H1 (cell line): Measurements from ENCODE around the gene SGMS1. TPM values are rescaled to one million over a fixed set of nuclear protein-coding genes. Genes with fewer than 3 reads are reported as not detected.

Source experiments
- CTCF ChIA-PET: fragments of 300-600 bp; sonication (Branson Sonifier 250); formaldehyde crosslinking; loops from one replicate; lab custom pipeline; 2021; ENCODE audit not compliant: partially characterized antibody; lab: Charles Lee
- POLR2A ChIA-PET: fragments of 300-600 bp; sonication (Branson Sonifier 250); formaldehyde crosslinking; loops from one replicate; lab custom pipeline; 2021; ENCODE audit warnings: inconsistent platforms; ENCODE audit not compliant: partially characterized antibody; lab: Charles Lee
- DNase-seq, 2 experiments: peaks; one replicate each; pipeline versions ENCODE4 v3.0.0 to v3.0.0-alpha.2; 2010 to 2022; ENCODE audit warnings: low spot score in 2 of 2, low read depth in 1 of 2, mixed read lengths in 1 of 2
- FAIRE-seq: peaks from 2 replicates; lab custom pipeline; 2011; peaks lifted over from hg19 to GRCh38; lab: Jason Lieb, UNC
- H2AFZ ChIP-seq: 2 replicates; pipeline ENCODE4 v1.8.1; 2012; ENCODE audit warnings: low read length, inconsistent platforms
- H2AK5ac ChIP-seq: 2 replicates; pipeline ENCODE4 v1.6.1; 2013; ENCODE audit warnings: low read depth, low read length
- H2BK120ac ChIP-seq: replicated peaks from 2 replicates; pipeline ENCODE3; 2013; ENCODE audit warnings: low read depth, low read length, inconsistent platforms
- H2BK12ac ChIP-seq: 2 replicates; pipeline ENCODE4 v1.6.1; 2013; ENCODE audit warnings: low read depth, low read length
- H2BK15ac ChIP-seq: 2 replicates; pipeline ENCODE4 v1.6.1; 2013; ENCODE audit warnings: low read length
- H2BK20ac ChIP-seq: 2 replicates; pipeline ENCODE4 v1.6.1; 2013; ENCODE audit warnings: low read length
- H2BK5ac ChIP-seq: 2 replicates; pipeline ENCODE4 v1.6.1; 2013; ENCODE audit warnings: low read depth, low read length
- H3K14ac ChIP-seq: 2 replicates; pipeline ENCODE4 v1.6.1; 2013; ENCODE audit warnings: inconsistent platforms; ENCODE audit not compliant: insufficient read length
- H3K18ac ChIP-seq: 2 replicates; pipeline ENCODE4 v1.6.1; 2013; ENCODE audit warnings: low read length; ENCODE audit errors: extremely low read depth
- H3K23ac ChIP-seq: 2 replicates; pipeline ENCODE4 v1.6.1; 2013; ENCODE audit warnings: inconsistent platforms; ENCODE audit not compliant: insufficient read length
- H3K23me2 ChIP-seq: 2 replicates; pipeline ENCODE4 v1.6.1; 2013; ENCODE audit warnings: low read depth, low read length
- H3K27ac ChIP-seq: 2 replicates; pipeline ENCODE4 v1.6.1; 2011; ENCODE audit warnings: low read depth, low read length, inconsistent platforms
- H3K27me3 ChIP-seq, 4 experiments: replicated peaks in 1 of 4; 1 replicate in 1 of 4; 2 replicates in 3 of 4; pipeline versions ENCODE4 v1.6.1 to v1.8.1; 2011 to 2013; ENCODE audit warnings: low read length in 3 of 4, mild to moderate bottlenecking in 3 of 4, inconsistent platforms in 2 of 4, mixed read lengths in 2 of 4, moderate library complexity in 1 of 4; ENCODE audit not compliant: control insufficient read depth in 3 of 4, insufficient read depth in 3 of 4; ENCODE audit errors: extremely low read depth in 1 of 4
- H3K36me3 ChIP-seq, 4 experiments: 2 replicates each; pipeline versions ENCODE4 v1.6.1 to v1.8.1; 2011 to 2013; ENCODE audit warnings: mild to moderate bottlenecking in 4 of 4, low read length in 3 of 4, moderate library complexity in 2 of 4, control low read depth in 1 of 4, inconsistent platforms in 1 of 4; ENCODE audit not compliant: insufficient read depth in 4 of 4, control insufficient read depth in 2 of 4
- H3K4ac ChIP-seq: replicated peaks from 2 replicates; pipeline ENCODE3; 2013; ENCODE audit warnings: low read length, low read depth, mixed read lengths, inconsistent platforms; ENCODE audit not compliant: insufficient read length
- H3K4me1 ChIP-seq, 4 experiments: replicated peaks in 1 of 4; 1 replicate in 1 of 4; 2 replicates in 3 of 4; pipeline versions ENCODE4 v1.6.1 to v1.8.1; 2011 to 2013; ENCODE audit warnings: low read length in 3 of 4, inconsistent platforms in 2 of 4, mixed read lengths in 1 of 4; ENCODE audit not compliant: insufficient read depth in 4 of 4, control insufficient read depth in 3 of 4
- H3K4me2 ChIP-seq, 2 experiments: 2 replicates each; pipeline versions ENCODE4 v1.6.1 to v1.8.1; 2011 to 2013; ENCODE audit warnings: low read depth in 2 of 2, low read length in 2 of 2, control low read depth in 1 of 2, inconsistent platforms in 1 of 2, mild to moderate bottlenecking in 1 of 2; ENCODE audit not compliant: insufficient read depth in 1 of 2
- H3K4me3 ChIP-seq, 4 experiments: fragments of 200-600, 300-600 bp in 1 of 4; sonication (generic), shearing (Covaris generic), sonication (Bioruptor Twin) in 1 of 4; 2 replicates each; pipeline versions ENCODE4 v1.5.1 to v1.8.1; 2011 to 2016; ENCODE audit warnings: low read length in 4 of 4, low read depth in 3 of 4, control low read depth in 2 of 4, inconsistent platforms in 2 of 4, mild to moderate bottlenecking in 2 of 4, mixed read lengths in 1 of 4, moderate library complexity in 1 of 4; ENCODE audit not compliant: insufficient read depth in 2 of 4; ENCODE audit errors: extremely low read depth in 1 of 4
- H3K56ac ChIP-seq: replicated peaks from 2 replicates; pipeline ENCODE3; 2013; ENCODE audit warnings: low read depth, mild to moderate bottlenecking, mixed read lengths, low read length, inconsistent platforms; ENCODE audit not compliant: insufficient read length
- H3K79me1 ChIP-seq: 2 replicates; pipeline ENCODE4 v1.6.1; 2013; ENCODE audit warnings: low read depth, low read length, control low read depth
- H3K79me2 ChIP-seq, 2 experiments: 2 replicates each; pipeline versions ENCODE4 v1.6.1 to v1.8.1; 2012 to 2013; ENCODE audit warnings: low read length in 2 of 2, mild to moderate bottlenecking in 2 of 2, inconsistent platforms in 1 of 2; ENCODE audit not compliant: insufficient read depth in 2 of 2, control insufficient read depth in 1 of 2
- H3K9ac ChIP-seq, 4 experiments: replicated peaks in 1 of 4; 1 replicate in 1 of 4; 2 replicates in 3 of 4; pipeline versions ENCODE4 v1.6.1 to v1.8.1; 2011 to 2013; ENCODE audit warnings: low read depth in 3 of 4, low read length in 3 of 4, control low read depth in 2 of 4, mild to moderate bottlenecking in 2 of 4, moderate library complexity in 2 of 4, inconsistent platforms in 1 of 4; ENCODE audit errors: extremely low read depth in 1 of 4
- H3K9me3 ChIP-seq, 2 experiments: 2 replicates each; pipeline versions ENCODE4 v1.6.1 to v1.8.1; 2012 to 2013; ENCODE audit warnings: mild to moderate bottlenecking in 2 of 2, moderate library complexity in 2 of 2, control low read depth in 1 of 2, inconsistent platforms in 1 of 2, low read depth in 1 of 2, low read length in 1 of 2, mixed read lengths in 1 of 2; ENCODE audit not compliant: insufficient read depth in 2 of 2
- H4K20me1 ChIP-seq, 2 experiments: replicated peaks in 1 of 2; 2 replicates each; pipeline versions ENCODE3 to v1.8.1; 2011 to 2013; ENCODE audit warnings: inconsistent platforms in 2 of 2, low read length in 2 of 2, mild to moderate bottlenecking in 1 of 2; ENCODE audit not compliant: insufficient read depth in 2 of 2, control insufficient read depth in 1 of 2
- H4K5ac ChIP-seq: 2 replicates; pipeline ENCODE4 v1.6.1; 2013; ENCODE audit warnings: low read length, low read depth, mixed read lengths, inconsistent platforms; ENCODE audit not compliant: insufficient read length
- H4K8ac ChIP-seq: 2 replicates; pipeline ENCODE4 v1.8.0; 2013; ENCODE audit warnings: mild to moderate bottlenecking, moderate library complexity, low read length, inconsistent platforms; ENCODE audit not compliant: insufficient read depth; ENCODE audit errors: extremely low read depth
- H4K91ac ChIP-seq: replicated peaks from 2 replicates; pipeline ENCODE3; 2013; ENCODE audit warnings: low read length, mixed read lengths, inconsistent platforms; ENCODE audit not compliant: insufficient read length
- ASH2L ChIP-seq: fragments of 200-600, 300-600 bp; sonication (generic); IDR thresholded peaks from one replicate; pipeline ENCODE4 v1.7.1; 2017; ENCODE audit warnings: low read length
- CREB1 ChIP-seq: IDR thresholded peaks from 2 replicates; pipeline ENCODE4 v1.6.1; 2012; ENCODE audit warnings: inconsistent platforms
- EGR1 ChIP-seq: IDR thresholded peaks from 2 replicates; pipeline ENCODE4 v1.6.1; 2011; ENCODE audit warnings: low read depth, low read length, borderline replicate concordance
- EZH2 ChIP-seq: fragments of 200-600 bp; sonication (generic); IDR thresholded peaks from 2 replicates; pipeline ENCODE4 v1.7.1; 2012; ENCODE audit warnings: low read depth, mild to moderate bottlenecking, moderate library complexity, low read length, inconsistent platforms; ENCODE audit not compliant: severe bottlenecking
- RXRA ChIP-seq: IDR thresholded peaks from 2 replicates; pipeline ENCODE4 v1.6.1; 2011; ENCODE audit warnings: low read depth, mild to moderate bottlenecking, low read length, moderate library complexity; ENCODE audit not compliant: insufficient read depth
- SIN3A ChIP-seq, 2 experiments: IDR thresholded peaks in 1 of 2; conservative IDR thresholded peaks in 1 of 2; 2 replicates each; pipeline ENCODE4 v1.6.1; 2011 to 2012; ENCODE audit warnings: low read length in 2 of 2, improper control_type of control experiment in 1 of 2, low read depth in 1 of 2, mild to moderate bottlenecking in 1 of 2
- WGBS, 2 experiments: shearing (Covaris generic) in 1 of 2; methylation state at CpG; one replicate each; pipeline versions ENCODE4 v1.1.6 to v1.1.7; 2013 to 2015; ENCODE audit warnings: low lambda C conversion rate in 2 of 2, mixed read lengths in 2 of 2, inconsistent platforms in 1 of 2, low coverage in 1 of 2, missing lambda C conversion rate in 1 of 2; ENCODE audit not compliant: insufficient replicate concordance in 2 of 2, insufficient coverage in 1 of 2, insufficient read length in 1 of 2; ENCODE audit errors: extremely low coverage in 1 of 2, missing lambda C conversion rate in 1 of 2; 5-methylcytosine and 5-hydroxymethylcytosine counted together
- polyA plus RNA-seq, 7 experiments: library from polyadenylated mRNA; depleted of rRNA in 3 of 7; stranded (reverse) in 5 of 7; unstranded in 2 of 7; fragments of >200 nt in 5 of 7; fragments of 200-250 nt in 2 of 7; gene quantifications; 1 replicate in 5 of 7; 2 replicates in 1 of 7; 4 replicates in 1 of 7; pipeline versions ENCODE4 v1.2.1 to v1.2.3, GENCODE V29; 2011 to 2013; ENCODE audit warnings: missing spikeins in 2 of 7, mixed read lengths in 2 of 7
- total RNA-seq: library from RNA; stranded (reverse); fragmentation: NEBNext Ultra II Directional; extraction: Animal tissue kit (Norgen Biotek cat#: 25700); gene quantifications from 2 replicates; pipeline ENCODE4 v1.2.1, GENCODE V29; 2021
- TF ChIP-seq, protein P1 (sequence below): IDR thresholded peaks from 2 replicates; pipeline ENCODE4 v1.6.1; 2012; ENCODE audit warnings: inconsistent platforms

SGMS1 gene
- total and polyA plus RNA-seq, 2 of the 8 experiments (the other 6 are each of a cell fraction or from before 2014, with no cell fraction given) = 6.0 to 15.6 TPM

DNA sequence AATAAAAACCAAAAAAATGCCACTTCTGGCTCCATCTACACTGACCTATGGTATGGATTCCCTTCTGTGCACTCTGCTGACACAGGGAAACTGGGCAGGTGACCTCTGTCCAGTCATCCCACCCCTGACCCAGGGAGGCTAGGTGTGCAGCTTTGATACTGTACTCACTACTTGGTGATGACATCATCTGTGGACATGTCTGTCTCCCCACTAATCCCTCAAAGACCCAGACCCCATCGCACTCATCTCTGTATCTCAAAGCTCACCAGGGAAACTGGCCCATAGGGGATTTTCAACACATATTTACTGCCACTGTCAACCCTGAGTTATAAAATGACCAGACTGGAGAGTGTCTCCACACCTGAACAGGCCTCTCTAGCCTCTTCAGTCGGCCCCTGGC, 10.6 kb downstream of the SGMS1 start:
- Histone ChIP-seq H4K20me1 (peaks cover 2 to 10% of the 10 kb centered on the region in 2 experiments), H2BK5ac (no peak overlapping the region), H3K27ac (no peak overlapping the region), H4K5ac (no peak overlapping the region), H3K23ac (no peak overlapping the region), H3K36me3 (no peaks in the 10 kb centered on the region), H3K79me2 (peaks cover 7 to 97% of the 10 kb centered on the region in 2 experiments), H3K14ac (no peak overlapping the region), H4K8ac (no peak overlapping the region), H3K23me2 (no peaks in the 10 kb centered on the region; the same call in none of the 2 replicates), H2AFZ (no peak overlapping the region), H2BK20ac (no peak overlapping the region), H3K4me2 (no peak overlapping the region), H3K27me3 (no peaks in the 10 kb centered on the region), H3K9me3 (no peaks in the 10 kb centered on the region), H3K4ac (no peak overlapping the region), H3K4me1 (peaks cover 4 to 20% (median 14%) of the 10 kb centered on the region in 4 experiments; a peak in 5 of 7 replicates), H2BK120ac (no peak overlapping the region), H2BK12ac (no peak overlapping the region), H2BK15ac (no peak overlapping the region), H2AK5ac (no peak overlapping the region), H3K4me3 (no peak overlapping the region)
- DNase-seq (no peak), FAIRE-seq (no peak)
- CTCF ChIA-PET = interaction anchor here (0.7 to 4.1 kb wide), 18 partner anchors 8 to 320 kb away, joined by 3 to 30 read pairs (median 4); no protein-coding TSS in a partner anchor
- POLR2A ChIA-PET = interaction anchor here (1.1 to 1.2 kb wide), 2 partner anchors 9 to 17 kb away, joined by 3 read pairs; no protein-coding TSS in a partner anchor
- WGBS, 2 experiments = 84% methylated on average over 2 of the region's 2 CpGs; no CpG with 5 or more reads in 1 of the 2 experiments
- no peak for TF ChIP-seq CREB1
- TF ChIP-seq RXRA = no peak
- no peak for TF ChIP-seq EZH2
- TF ChIP-seq EGR1 = no peak
- TF ChIP-seq, protein P1, sequence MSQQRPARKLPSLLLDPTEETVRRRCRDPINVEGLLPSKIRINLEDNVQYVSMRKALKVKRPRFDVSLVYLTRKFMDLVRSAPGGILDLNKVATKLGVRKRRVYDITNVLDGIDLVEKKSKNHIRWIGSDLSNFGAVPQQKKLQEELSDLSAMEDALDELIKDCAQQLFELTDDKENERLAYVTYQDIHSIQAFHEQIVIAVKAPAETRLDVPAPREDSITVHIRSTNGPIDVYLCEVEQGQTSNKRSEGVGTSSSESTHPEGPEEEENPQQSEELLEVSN = no peak
- TF ChIP-seq SIN3A (conservative IDR thresholded peaks at IDR 0.05 in 1 of 2, IDR thresholded peaks at IDR 0.05 in 1 of 2; ENCODE audit: low read depth in 1 of 2, low read length in 2 of 2) = no peak
- TF ChIP-seq ASH2L = no peak
- TF ChIP-seq, all 59 proteins: peak for 0
- H3K79me1 ChIP-seq = peaks cover 16% of the 10 kb centered on the region
- no peak overlapping the region for H3K18ac ChIP-seq
- H3K56ac ChIP-seq = no peak overlapping the region
- H3K9ac ChIP-seq = no peak overlapping the region
- H4K91ac ChIP-seq = no peak overlapping the region
